Upper lobe of left lung (tissue), 6 donors: Measurements from ENCODE around the gene CWF19L2. TPM values are rescaled to one million over a fixed set of nuclear protein-coding genes. Genes with fewer than 3 reads are reported as not detected.

Experiments
- ATAC-seq, 2 donors: fragments of 200-7000 bp; cut with Tn5 transposase; one replicate each; pipeline ENCODE4 v1.9.1; 2022; ENCODE audit warnings: mild to moderate bottlenecking in 2 of 2, moderate library complexity in 2 of 2; ENCODE audit not compliant: low FRiP score in 2 of 2
- DNase-seq, 2 donors: peaks; one replicate each; pipeline ENCODE4 v3.0.0-alpha.2; 2019 to 2020
- H3K27ac ChIP-seq, 4 donors: fragments of 200-600 bp; sonication (generic); one replicate each; pipeline ENCODE4 v1.5.1; 2016 to 2019
- H3K27me3 ChIP-seq, 4 donors: fragments of 200-600 bp; sonication (generic); one replicate each; pipeline ENCODE4 v1.5.1; 2017 to 2019
- H3K36me3 ChIP-seq, 4 donors: fragments of 200-600 bp; sonication (generic); one replicate each; pipeline ENCODE4 v1.5.1; 2016 to 2019
- H3K4me1 ChIP-seq, 4 donors: fragments of 200-600 bp; sonication (generic); one replicate each; pipeline ENCODE4 v1.5.1; 2018 to 2019
- H3K4me3 ChIP-seq, 4 donors: fragments of 200-600 bp; sonication (generic); one replicate each; pipeline ENCODE4 v1.5.1; 2017 to 2019; ENCODE audit warnings: mild to moderate bottlenecking in 2 of 4, moderate library complexity in 1 of 4
- H3K9me3 ChIP-seq, 4 donors: fragments of 200-600 bp; sonication (generic); one replicate each; pipeline ENCODE4 v1.5.1; 2018 to 2019
- EP300 ChIP-seq, 4 donors: sonication (generic); formaldehyde crosslinking; IDR thresholded peaks; one replicate each; pipeline ENCODE4 v1.5.1; 2017; ENCODE audit warnings: antibody characterized with exemption in 4 of 4, control low read depth in 2 of 4
- POLR2A ChIP-seq, 4 donors: fragments of 450-650 bp; IDR thresholded peaks; one replicate each; pipeline ENCODE4 v1.5.1; 2016 to 2017; ENCODE audit warnings: antibody characterized with exemption in 4 of 4, mild to moderate bottlenecking in 2 of 4
- POLR2AphosphoS5 ChIP-seq, 2 donors: sonication (generic); formaldehyde crosslinking; IDR thresholded peaks; one replicate each; pipeline ENCODE4 v1.5.1; 2017; ENCODE audit warnings: antibody characterized with exemption in 2 of 2
- WGBS, 2 donors: methylation state at CpG; one replicate each; pipeline ENCODE4 v1.1.5; 2017 to 2018; 5-methylcytosine and 5-hydroxymethylcytosine counted together
- total RNA-seq, 6 donors: library from RNA; depleted of rRNA in 4 of 6; stranded (reverse); fragments of >200 nt in 4 of 6; gene quantifications; one replicate each; pipeline versions ENCODE4 v1.1.0 to v1.2.1, GENCODE V29; 2016 to 2021
- TF ChIP-seq, protein P1 (sequence below), 6 experiments: fragments of 450-650 bp in 4 of 6; fragments of 200-600 bp in 2 of 6; sonication (generic) in 2 of 6; IDR thresholded peaks; one replicate each; pipeline ENCODE4 v1.5.1; 2016 to 2019; ENCODE audit warnings: antibody characterized with exemption in 6 of 6
- donor health status: DM: no; HTN: no; CAD: no; lungs with moderate emphysema.
- donor health status: DM: no; HTN: yes; CAD: no; lungs with severe emphysema.

The CWF19L2 gene
- total RNA-seq, 6 donors from 2014 or later = 12.8 to 37.7 (median 21.7) TPM

DNA sequence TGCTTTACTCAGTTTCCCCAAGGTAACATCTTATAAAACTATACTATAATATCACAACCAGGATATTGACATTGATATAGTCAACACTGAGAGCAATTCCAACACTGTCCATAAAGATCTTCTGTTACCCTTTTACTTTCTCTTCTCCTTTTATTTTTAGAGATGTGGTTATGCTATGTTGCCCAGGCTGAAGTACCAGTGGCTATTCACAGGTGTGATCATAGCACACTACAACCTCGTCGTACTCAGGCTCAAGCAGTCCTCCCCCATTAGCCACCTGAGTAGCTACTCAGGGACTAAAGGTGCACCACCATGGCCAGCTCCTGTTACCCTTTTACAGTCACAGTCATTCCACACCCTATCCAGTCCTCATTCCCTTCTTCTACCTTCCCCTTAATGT lies 119.7 kb downstream of the CWF19L2 start:
- ATAC-seq (no peak), DNase-seq (no peak)
- Histone ChIP-seq H3K27ac (no peak overlapping the region), H3K27me3 (no peaks in the 10 kb centered on the region), H3K36me3 (peaks cover 0 to 19% (median 0%) of the 10 kb centered on the region in 4 donors), H3K4me3 (no peak overlapping the region), H3K4me1 (no peaks in the 10 kb centered on the region), H3K9me3 (no peaks in the 10 kb centered on the region)
- TF ChIP-seq EP300 (IDR thresholded peaks at IDR 0.05) (no peak), POLR2AphosphoS5 (IDR thresholded peaks at IDR 0.05) (no peak), POLR2A (IDR thresholded peaks at IDR 0.05) (no peak)
- TF ChIP-seq, protein P1, sequence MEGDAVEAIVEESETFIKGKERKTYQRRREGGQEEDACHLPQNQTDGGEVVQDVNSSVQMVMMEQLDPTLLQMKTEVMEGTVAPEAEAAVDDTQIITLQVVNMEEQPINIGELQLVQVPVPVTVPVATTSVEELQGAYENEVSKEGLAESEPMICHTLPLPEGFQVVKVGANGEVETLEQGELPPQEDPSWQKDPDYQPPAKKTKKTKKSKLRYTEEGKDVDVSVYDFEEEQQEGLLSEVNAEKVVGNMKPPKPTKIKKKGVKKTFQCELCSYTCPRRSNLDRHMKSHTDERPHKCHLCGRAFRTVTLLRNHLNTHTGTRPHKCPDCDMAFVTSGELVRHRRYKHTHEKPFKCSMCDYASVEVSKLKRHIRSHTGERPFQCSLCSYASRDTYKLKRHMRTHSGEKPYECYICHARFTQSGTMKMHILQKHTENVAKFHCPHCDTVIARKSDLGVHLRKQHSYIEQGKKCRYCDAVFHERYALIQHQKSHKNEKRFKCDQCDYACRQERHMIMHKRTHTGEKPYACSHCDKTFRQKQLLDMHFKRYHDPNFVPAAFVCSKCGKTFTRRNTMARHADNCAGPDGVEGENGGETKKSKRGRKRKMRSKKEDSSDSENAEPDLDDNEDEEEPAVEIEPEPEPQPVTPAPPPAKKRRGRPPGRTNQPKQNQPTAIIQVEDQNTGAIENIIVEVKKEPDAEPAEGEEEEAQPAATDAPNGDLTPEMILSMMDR (IDR thresholded peaks at IDR 0.05) = no peak
- WGBS, 2 donors = 95 to 100% methylated on average over 2 of the region's 2 CpGs

DNA sequence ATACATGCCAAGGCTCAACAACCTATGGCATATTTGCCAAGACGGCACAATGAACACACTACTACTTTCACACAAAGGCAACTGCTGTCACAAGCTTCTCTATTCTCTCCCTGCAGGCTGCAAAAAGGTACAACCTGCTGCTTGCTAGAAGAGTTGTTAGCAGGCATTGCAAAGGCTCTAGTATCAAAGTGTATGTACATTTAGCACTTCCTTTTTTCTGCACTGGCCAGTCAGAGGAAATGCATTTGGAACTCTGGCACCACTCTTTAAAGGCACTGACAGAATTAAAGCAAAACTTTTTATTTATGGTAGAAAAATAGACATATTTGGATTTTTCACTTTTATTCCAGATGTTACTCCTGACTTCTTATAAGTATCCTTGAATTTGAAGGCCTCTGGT lies 125.9 kb downstream of the CWF19L2 start:
- 92 to 94% methylated on average over 1 of the region's 1 CpG for WGBS, 2 donors
- Histone ChIP-seq H3K4me3 (no peak overlapping the region), H3K4me1 (no peaks in the 10 kb centered on the region), H3K27ac (no peak overlapping the region), H3K9me3 (no peaks in the 10 kb centered on the region), H3K36me3 (peaks cover 0 to 45% (median 5%) of the 10 kb centered on the region in 4 donors), H3K27me3 (no peaks in the 10 kb centered on the region)
- ATAC-seq (no peak), DNase-seq (no peak)
- TF ChIP-seq POLR2A (IDR thresholded peaks at IDR 0.05) (no peak), EP300 (IDR thresholded peaks at IDR 0.05) (no peak), POLR2AphosphoS5 (IDR thresholded peaks at IDR 0.05) (no peak)
- TF ChIP-seq, protein P1 (IDR thresholded peaks at IDR 0.05) = no peak

DNA sequence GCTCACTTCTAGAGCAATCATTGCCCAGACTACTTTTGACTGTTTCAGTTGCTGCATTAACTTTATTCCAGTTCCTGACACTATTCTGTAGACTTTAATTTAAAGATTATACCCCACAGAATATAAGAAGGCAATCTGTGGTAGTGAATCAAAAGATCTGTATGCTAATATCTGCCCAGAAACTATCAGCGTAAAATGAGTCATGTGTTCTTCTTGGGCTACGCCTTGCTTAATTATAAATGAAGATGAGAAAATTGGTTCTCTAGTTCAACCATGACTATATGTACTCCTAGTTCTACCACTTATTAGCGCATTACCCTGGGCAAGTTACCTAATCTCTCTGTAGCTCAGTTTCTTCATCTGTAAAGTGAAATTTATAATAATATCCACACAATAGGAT lies 128.5 kb downstream of the CWF19L2 start:
- 98 to 100% methylated on average over 3 of the region's 3 CpGs for WGBS, 2 donors
- Histone ChIP-seq H3K36me3 (peaks cover 0 to 57% (median 7%) of the 10 kb centered on the region in 4 donors), H3K27me3 (no peaks in the 10 kb centered on the region), H3K9me3 (no peaks in the 10 kb centered on the region), H3K27ac (no peak overlapping the region), H3K4me1 (no peaks in the 10 kb centered on the region), H3K4me3 (no peak overlapping the region)
- no peak for ATAC-seq
- TF ChIP-seq POLR2AphosphoS5 (IDR thresholded peaks at IDR 0.05) = no peak
- no peak for TF ChIP-seq EP300 (IDR thresholded peaks at IDR 0.05)
- TF ChIP-seq POLR2A (IDR thresholded peaks at IDR 0.05) = no peak
- TF ChIP-seq, protein P1 (IDR thresholded peaks at IDR 0.05) = no peak
- no peak for DNase-seq

DNA sequence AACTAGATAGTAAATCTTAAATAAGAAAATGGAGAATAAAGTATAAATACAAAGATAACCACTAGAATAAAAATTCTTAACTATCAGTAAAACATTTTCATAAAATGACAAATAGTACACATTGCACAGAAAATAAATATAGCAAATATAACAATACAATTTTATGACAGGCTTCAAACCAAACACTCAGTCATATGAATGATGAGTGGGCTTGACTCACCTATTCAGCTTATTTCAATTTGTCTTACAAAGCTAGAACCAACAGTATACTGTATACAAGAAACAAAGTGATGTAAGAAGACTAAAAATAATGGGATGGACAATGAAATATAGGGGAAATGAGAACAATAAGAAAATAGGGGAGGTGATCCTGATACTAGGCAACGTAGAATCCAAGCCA lies 141.2 kb downstream of the CWF19L2 start:
- DNase-seq = no peak
- Histone ChIP-seq H3K27ac (no peak overlapping the region), H3K36me3 (peaks cover 0 to 8% (median 3%) of the 10 kb centered on the region in 4 donors), H3K4me1 (no peaks in the 10 kb centered on the region), H3K4me3 (no peak overlapping the region), H3K9me3 (no peaks in the 10 kb centered on the region), H3K27me3 (no peaks in the 10 kb centered on the region)
- WGBS, 2 donors = 90 to 97% methylated on average over 1 of the region's 1 CpG
- ATAC-seq = no peak
- TF ChIP-seq EP300 (IDR thresholded peaks at IDR 0.05) (no peak), POLR2AphosphoS5 (IDR thresholded peaks at IDR 0.05) (no peak), POLR2A (IDR thresholded peaks at IDR 0.05) (no peak)
- TF ChIP-seq, protein P1 (IDR thresholded peaks at IDR 0.05) = no peak

DNA sequence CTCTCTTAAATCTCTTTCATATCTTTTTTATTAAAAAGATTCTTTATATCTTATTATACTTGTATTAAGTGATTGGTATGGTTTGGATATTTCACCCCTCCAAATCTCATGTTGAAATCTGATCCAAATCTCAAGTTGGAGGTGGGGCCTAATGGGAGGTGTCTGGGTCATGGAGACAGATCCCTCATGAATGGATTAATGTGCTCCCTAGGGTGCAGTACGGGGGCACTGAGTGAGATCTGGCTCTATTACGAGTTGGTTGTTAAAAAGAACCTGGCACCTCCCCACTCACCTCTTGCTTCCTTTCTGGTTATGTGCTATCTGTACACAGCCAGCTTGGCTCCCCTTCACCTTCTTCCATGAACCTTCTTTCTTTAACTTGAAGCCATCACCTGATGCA lies 149.6 kb downstream of the CWF19L2 start:
- TF ChIP-seq EP300 (IDR thresholded peaks at IDR 0.05) = no peak
- TF ChIP-seq, protein P1 (IDR thresholded peaks at IDR 0.05) = no peak
- no peak for TF ChIP-seq POLR2A (IDR thresholded peaks at IDR 0.05)
- TF ChIP-seq POLR2AphosphoS5 (IDR thresholded peaks at IDR 0.05) = no peak
- H3K36me3 ChIP-seq = peaks cover 0 to 51% (median 0%) of the 10 kb centered on the region in 4 donors
- no peak overlapping the region for H3K27ac ChIP-seq
- ATAC-seq = no peak
- no peak for DNase-seq
- H3K4me1 ChIP-seq = no peaks in the 10 kb centered on the region
- no peak overlapping the region for H3K4me3 ChIP-seq
- WGBS, 2 donors = 94 to 97% methylated on average over 2 of the region's 2 CpGs
- no peaks in the 10 kb centered on the region for H3K9me3 ChIP-seq
- H3K27me3 ChIP-seq = no peaks in the 10 kb centered on the region
